ENCODE measurements around the gene PIGV.

DNA sequence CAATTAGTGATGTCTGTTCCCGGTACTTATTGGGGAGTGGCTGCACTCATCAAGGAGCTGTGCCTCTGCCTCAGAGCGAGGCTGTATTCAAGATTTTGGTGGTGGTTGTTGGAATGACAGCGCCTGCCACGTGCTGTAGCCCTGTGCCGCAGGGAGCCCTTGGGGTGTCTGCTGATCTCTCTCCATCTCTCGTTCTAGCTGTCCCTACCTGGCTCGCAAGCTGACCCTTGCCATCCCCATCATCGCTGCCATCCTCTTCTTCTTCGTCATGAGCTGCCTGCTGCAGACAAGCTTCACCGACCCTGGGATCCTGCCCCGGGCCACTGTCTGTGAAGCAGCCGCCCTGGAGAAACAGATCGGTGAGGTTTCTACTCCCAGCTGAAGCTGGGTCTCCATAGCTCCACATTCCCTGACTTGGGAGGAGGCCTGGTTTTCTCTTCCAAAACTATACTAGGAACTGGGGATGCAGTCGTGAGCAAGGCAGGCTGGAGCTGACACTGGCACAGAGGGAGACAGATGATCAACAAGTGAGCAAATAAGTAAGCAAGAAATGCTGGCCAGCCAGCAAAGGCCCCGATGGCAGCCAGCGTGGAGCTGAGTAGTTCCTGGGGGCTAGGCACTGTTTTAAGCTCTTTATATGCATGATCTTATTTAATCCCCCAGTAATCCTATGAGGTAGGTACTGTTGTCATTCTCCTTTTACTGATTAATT, 44.7 kb downstream of the PIGV start:
- TF ChIP-seq ZNF777 (tag by site-specific recombination; IDR thresholded peaks at IDR 0.05; ENCODE audit: borderline replicate concordance) (no peak), PBX3 (CRISPR knock-in tag; IDR thresholded peaks at IDR 0.05) (no peak), ZNF629 (tag by site-specific recombination; IDR thresholded peaks at IDR 0.05) (no peak), SALL2 (tag by site-specific recombination; IDR thresholded peaks at IDR 0.05; ENCODE audit: borderline replicate concordance) (no peak), TRIM28 (IDR thresholded peaks at IDR 0.05; ENCODE audit: borderline replicate concordance, low read length) (no peak)
- TF ChIP-seq, protein P1, sequence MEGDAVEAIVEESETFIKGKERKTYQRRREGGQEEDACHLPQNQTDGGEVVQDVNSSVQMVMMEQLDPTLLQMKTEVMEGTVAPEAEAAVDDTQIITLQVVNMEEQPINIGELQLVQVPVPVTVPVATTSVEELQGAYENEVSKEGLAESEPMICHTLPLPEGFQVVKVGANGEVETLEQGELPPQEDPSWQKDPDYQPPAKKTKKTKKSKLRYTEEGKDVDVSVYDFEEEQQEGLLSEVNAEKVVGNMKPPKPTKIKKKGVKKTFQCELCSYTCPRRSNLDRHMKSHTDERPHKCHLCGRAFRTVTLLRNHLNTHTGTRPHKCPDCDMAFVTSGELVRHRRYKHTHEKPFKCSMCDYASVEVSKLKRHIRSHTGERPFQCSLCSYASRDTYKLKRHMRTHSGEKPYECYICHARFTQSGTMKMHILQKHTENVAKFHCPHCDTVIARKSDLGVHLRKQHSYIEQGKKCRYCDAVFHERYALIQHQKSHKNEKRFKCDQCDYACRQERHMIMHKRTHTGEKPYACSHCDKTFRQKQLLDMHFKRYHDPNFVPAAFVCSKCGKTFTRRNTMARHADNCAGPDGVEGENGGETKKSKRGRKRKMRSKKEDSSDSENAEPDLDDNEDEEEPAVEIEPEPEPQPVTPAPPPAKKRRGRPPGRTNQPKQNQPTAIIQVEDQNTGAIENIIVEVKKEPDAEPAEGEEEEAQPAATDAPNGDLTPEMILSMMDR (tag by site-specific recombination; IDR thresholded peaks at IDR 0.05) = no peak
